ENCODE results near the gene UNC5A.

DNA sequence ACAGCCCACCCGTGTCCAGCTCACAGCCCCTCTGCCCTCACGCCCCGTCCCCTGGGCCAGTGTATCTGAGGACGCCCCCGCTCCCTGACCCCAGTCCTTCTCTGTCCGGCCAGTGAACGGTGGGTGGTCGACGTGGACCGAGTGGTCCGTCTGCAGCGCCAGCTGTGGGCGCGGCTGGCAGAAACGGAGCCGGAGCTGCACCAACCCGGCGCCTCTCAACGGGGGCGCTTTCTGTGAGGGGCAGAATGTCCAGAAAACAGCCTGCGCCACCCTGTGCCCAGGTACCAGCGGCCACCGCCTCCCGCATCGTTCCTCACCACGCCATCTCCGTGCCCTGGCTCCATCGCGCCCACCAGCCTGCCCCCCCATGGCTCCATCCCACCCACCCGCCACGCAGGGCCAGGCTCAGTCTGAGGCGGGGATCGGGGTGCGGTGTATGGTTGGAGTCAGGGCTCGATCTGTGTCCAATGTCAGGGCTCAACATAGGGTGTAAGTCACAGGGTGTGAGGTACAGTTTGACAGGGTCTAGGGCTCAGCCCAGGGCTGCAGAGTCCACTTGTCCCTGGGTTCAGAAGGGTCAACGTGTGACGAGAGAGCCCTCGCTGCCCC lies 59.2 kb downstream of the UNC5A start:
- TF ChIP-seq YY1 (IDR thresholded peaks at IDR 0.05; ENCODE audit: insufficient read depth, insufficient read length) (no peak), SUZ12 (IDR thresholded peaks at IDR 0.05; ENCODE audit: extremely low read depth, insufficient read depth, insufficient read length) (no peak)
